Lung (tissue), 12 donors: Measurements from ENCODE around the gene RCL1. TPM values are rescaled to one million over a fixed set of nuclear protein-coding genes. Genes with fewer than 3 reads are reported as not detected.

Experiments used
- ATAC-seq: fragments of 200-7000 bp; cut with Tn5 transposase; one replicate; pipeline ENCODE4 v1.9.1; 2020; ENCODE audit warnings: moderate number of reproducible peaks; ENCODE audit not compliant: insufficient read depth, low FRiP score
- DNase-seq, 3 donors: peaks; one replicate each; pipeline ENCODE4 v3.0.0-alpha.2; 2013 to 2017
- H3K27ac ChIP-seq, 2 donors: one replicate each; pipeline ENCODE4 v1.5.1; 2013; ENCODE audit warnings: mild to moderate bottlenecking in 2 of 2, moderate library complexity in 2 of 2, control low read depth in 1 of 2, inconsistent platforms in 1 of 2, low read depth in 1 of 2, low read length in 1 of 2
- H3K27me3 ChIP-seq, 3 donors: one replicate each; pipeline ENCODE4 v1.5.1; 2013; ENCODE audit warnings: low read length in 2 of 3; ENCODE audit not compliant: control insufficient read depth in 3 of 3, insufficient read depth in 3 of 3
- H3K36me3 ChIP-seq, 4 donors: one replicate each; pipeline ENCODE4 v1.5.1; 2013; ENCODE audit warnings: low read length in 4 of 4, mild to moderate bottlenecking in 1 of 4, moderate library complexity in 1 of 4; ENCODE audit not compliant: control insufficient read depth in 4 of 4, insufficient read depth in 4 of 4
- H3K4me1 ChIP-seq, 5 donors: one replicate each; pipeline ENCODE4 v1.5.1; 2013; ENCODE audit warnings: low read length in 5 of 5, mild to moderate bottlenecking in 2 of 5, moderate library complexity in 1 of 5; ENCODE audit not compliant: control insufficient read depth in 5 of 5, insufficient read depth in 5 of 5
- H3K4me3 ChIP-seq: one replicate; pipeline ENCODE4 v1.5.1; 2013; ENCODE audit warnings: mild to moderate bottlenecking, control low read depth, moderate library complexity
- H3K9ac ChIP-seq, 2 donors: one replicate each; pipeline ENCODE4 v1.5.1; 2013; ENCODE audit warnings: low read length in 2 of 2, control low read depth in 1 of 2; ENCODE audit not compliant: insufficient read depth in 1 of 2
- H3K9me3 ChIP-seq, 4 donors: one replicate each; pipeline ENCODE4 v1.5.1; 2013; ENCODE audit warnings: low read length in 3 of 4, mild to moderate bottlenecking in 1 of 4, moderate library complexity in 1 of 4; ENCODE audit not compliant: control insufficient read depth in 4 of 4, insufficient read depth in 3 of 4
- CTCF ChIP-seq: IDR thresholded peaks from 2 replicates; pipeline ENCODE4 v1.5.1; 2012; ENCODE audit warnings: mild to moderate bottlenecking; ENCODE audit errors: control extremely low read depth, extremely low read depth
- WGBS, 2 donors: extraction: QIAGEN DNeasy Blood & Tissue Kit; methylation state at CpG; one replicate each; pipeline ENCODE4 v1.1.7; 2013; 5-methylcytosine and 5-hydroxymethylcytosine counted together
- polyA plus RNA-seq, 2 donors: library from polyadenylated mRNA; stranded (reverse); fragments of 200-250 nt; gene quantifications; one replicate each; pipeline ENCODE4 v1.2.1, GENCODE V29; 2013
- total RNA-seq, 2 donors: library from RNA; depleted of rRNA in 1 of 2; stranded (reverse); fragments of >200 nt in 1 of 2; gene quantifications; one replicate each; pipeline ENCODE4 v1.2.1, GENCODE V29; 2014 to 2021
- donor health status: control.
- donor health status: control.
- donor health status: Bipolar disorder and iron deficiency.
- donor health status: healthy.
- donor health status: DM: yes; HTN: yes; CAD: no.

Gene RCL1
- total and polyA plus RNA-seq, 4 donors: 14.8 to 62.2 (median 23.4) TPM

GRCh38 chr9:4861145-4861544 is 68.4 kb downstream of the RCL1 start:
- Histone ChIP-seq H3K4me1 (peaks cover 0 to 7% (median 0%) of the 10 kb centered on the region in 5 donors), H3K27ac (no peak overlapping the region), H3K27me3 (no peaks in the 10 kb centered on the region), H3K36me3 (peaks cover 6 to 16% (median 10%) of the 10 kb centered on the region in 4 donors), H3K9ac (no peak overlapping the region), H3K4me3 (no peak overlapping the region), H3K9me3 (peaks cover 0 to 4% (median under 1%) of the 10 kb centered on the region in 4 donors)
- no peak for ATAC-seq
- WGBS, 2 donors: 79 to 81% methylated on average over 2 of the region's 2 CpGs
- no peak for DNase-seq
- no peak for TF ChIP-seq CTCF

GRCh38 chr9:4861736-4862451 is 69.2 kb downstream of the RCL1 start:
- Histone ChIP-seq H3K9ac (no peak overlapping the region), H3K27ac (no peak overlapping the region), H3K4me3 (no peak overlapping the region), H3K27me3 (no peaks in the 10 kb centered on the region), H3K36me3 (peaks cover 6 to 14% (median 9%) of the 10 kb centered on the region in 4 donors), H3K9me3 (peaks cover 0 to 4% (median 0%) of the 10 kb centered on the region in 4 donors), H3K4me1 (peaks cover 0 to 7% (median 0%) of the 10 kb centered on the region in 5 donors)
- 98 to 99% methylated on average over 7 of the region's 7 CpGs for WGBS, 2 donors
- no peak for TF ChIP-seq CTCF
- no peak for DNase-seq
- ATAC-seq: no peak

- Histone ChIP-seq H3K4me1 (peaks cover 0 to 7% (median 0%) of the 10 kb centered on the region in 5 donors), H3K27me3 (no peaks in the 10 kb centered on the region), H3K36me3 (peaks cover 6 to 14% (median 7%) of the 10 kb centered on the region in 4 donors), H3K4me3 (no peak overlapping the region), H3K9me3 (no peaks in the 10 kb centered on the region), H3K27ac (no peak overlapping the region), H3K9ac (no peak overlapping the region)
- no peak for TF ChIP-seq CTCF
- 85% methylated on average over 6 of the region's 6 CpGs for WGBS, 2 donors
- DNase-seq: no peak
- ATAC-seq: no peak
Observed at GRCh38 chr9:4862506-4863250, 69.9 kb downstream of the RCL1 start.
